PC-3 (cell line): ENCODE measurements around the gene ITK. TPM values are rescaled to one million over a fixed set of nuclear protein-coding genes. Genes with fewer than 3 reads are reported as not detected.

Source experiments
- ATAC-seq: fragments of 200-7000 bp; cut with Tn5 transposase; 2 replicates; pipeline ENCODE4 v1.9.1; 2020; ENCODE audit warnings: mild to moderate bottlenecking, moderate library complexity
- BruUV-seq: library from RNA; stranded (reverse); fragments of 400-500 nt; replicated peaks from 2 replicates; lab custom pipeline; 2021; lab: Mats Ljungman, UMichigan
- CTCF ChIA-PET: fragments of 300-600 bp; sonication (Branson Sonifier 250); formaldehyde crosslinking; loops from one replicate; lab custom pipeline; 2022; ENCODE audit warnings: antibody characterized with exemption; lab: Charles Lee
- POLR2A ChIA-PET: fragments of 300-600 bp; sonication (Branson Sonifier 250); formaldehyde crosslinking; loops from one replicate; lab custom pipeline; 2022; ENCODE audit warnings: antibody characterized with exemption; ENCODE audit not compliant: unreplicated experiment; lab: Charles Lee
- DNase-seq: peaks from one replicate; pipeline ENCODE4 v3.0.0-alpha.2; 2015
- H2AFZ ChIP-seq: fragments of 300-600 bp; sonication (generic); 2 replicates; pipeline ENCODE4 v1.6.0; 2016; ENCODE audit warnings: antibody characterized with exemption, low read length
- H3F3A ChIP-seq: fragments of 300-600 bp; sonication (generic); one replicate; pipeline ENCODE4 v1.6.0; 2017; ENCODE audit warnings: antibody characterized with exemption, low read length, control low read depth, mild to moderate bottlenecking; ENCODE audit not compliant: unreplicated experiment
- H3K27ac ChIP-seq: fragments of 300-600 bp; sonication (generic); 2 replicates; pipeline ENCODE4 v1.5.1; 2016; ENCODE audit warnings: mild to moderate bottlenecking, low read length
- H3K27me3 ChIP-seq: fragments of 300-600 bp; sonication (generic); 2 replicates; pipeline ENCODE4 v1.6.1; 2016; ENCODE audit warnings: low read length, mixed read lengths
- H3K36me3 ChIP-seq: fragments of 300-600 bp; sonication (generic); 2 replicates; pipeline ENCODE4 v1.6.1; 2016; ENCODE audit warnings: low read depth, mixed run types, low read length, mixed read lengths
- H3K4me1 ChIP-seq: fragments of 300-600 bp; sonication (generic); 2 replicates; pipeline ENCODE4 v1.5.1; 2016; ENCODE audit warnings: low read length; ENCODE audit not compliant: insufficient read depth
- H3K4me2 ChIP-seq: fragments of 300-600 bp; sonication (generic); 2 replicates; pipeline ENCODE4 v1.6.0; 2016; ENCODE audit warnings: low read length
- H3K4me3 ChIP-seq: fragments of 300-600 bp; sonication (generic); 2 replicates; pipeline ENCODE4 v1.5.1; 2016; ENCODE audit warnings: mild to moderate bottlenecking, low read length, mixed read lengths
- H3K79me2 ChIP-seq: fragments of 300-600 bp; sonication (generic); 2 replicates; pipeline ENCODE4 v1.6.1; 2017; ENCODE audit warnings: low read length, mixed read lengths
- H3K9ac ChIP-seq: fragments of 300-600 bp; sonication (generic); 2 replicates; pipeline ENCODE4 v1.6.0; 2016; ENCODE audit warnings: mild to moderate bottlenecking, low read length
- H3K9me2 ChIP-seq: fragments of 300-600 bp; sonication (generic); replicated peaks from 2 replicates; pipeline ENCODE4 v1.6.1; 2016; ENCODE audit warnings: mixed run types, low read length, mixed read lengths
- H3K9me3 ChIP-seq: fragments of 300-600 bp; sonication (generic); 2 replicates; pipeline ENCODE4 v1.6.1; 2016; ENCODE audit warnings: low read length, mixed read lengths
- H4K20me1 ChIP-seq: fragments of 300-600 bp; sonication (generic); 2 replicates; pipeline ENCODE4 v1.6.1; 2016; ENCODE audit warnings: low read length, mixed read lengths
- EZH2 ChIP-seq: fragments of 300-600 bp; sonication (generic); IDR thresholded peaks from one replicate; pipeline ENCODE4 v1.6.1; 2017; ENCODE audit warnings: antibody characterized with exemption, mild to moderate bottlenecking, low read length; ENCODE audit not compliant: unreplicated experiment
- EZH2phosphoT487 ChIP-seq: fragments of 300-600 bp; sonication (generic); IDR thresholded peaks from 2 replicates; pipeline ENCODE4 v1.6.1; 2018; ENCODE audit warnings: mild to moderate bottlenecking, antibody characterized with exemption, low read length, borderline replicate concordance
- intact Hi-C: fragments of 100-400 bp; cut with micrococcal nuclease; formaldehyde crosslinking; loops from 2 replicates; pipeline ENCODE4 v1.9.0; 2023
- total RNA-seq: library from RNA; depleted of rRNA; stranded (reverse); fragments of >200 nt; gene quantifications from 2 replicates; pipeline ENCODE4 v1.2.3, GENCODE V29; 2014
- TF ChIP-seq, protein P1 (sequence below): fragments of 300-600 bp; sonication (generic); conservative IDR thresholded peaks from 2 replicates; pipeline ENCODE4 v1.5.1; 2017; ENCODE audit warnings: antibody characterized with exemption, low read depth, mild to moderate bottlenecking, low read length

Gene ITK
- total RNA-seq, 1 experiment from 2014 or later = 0.69 TPM

DNA sequence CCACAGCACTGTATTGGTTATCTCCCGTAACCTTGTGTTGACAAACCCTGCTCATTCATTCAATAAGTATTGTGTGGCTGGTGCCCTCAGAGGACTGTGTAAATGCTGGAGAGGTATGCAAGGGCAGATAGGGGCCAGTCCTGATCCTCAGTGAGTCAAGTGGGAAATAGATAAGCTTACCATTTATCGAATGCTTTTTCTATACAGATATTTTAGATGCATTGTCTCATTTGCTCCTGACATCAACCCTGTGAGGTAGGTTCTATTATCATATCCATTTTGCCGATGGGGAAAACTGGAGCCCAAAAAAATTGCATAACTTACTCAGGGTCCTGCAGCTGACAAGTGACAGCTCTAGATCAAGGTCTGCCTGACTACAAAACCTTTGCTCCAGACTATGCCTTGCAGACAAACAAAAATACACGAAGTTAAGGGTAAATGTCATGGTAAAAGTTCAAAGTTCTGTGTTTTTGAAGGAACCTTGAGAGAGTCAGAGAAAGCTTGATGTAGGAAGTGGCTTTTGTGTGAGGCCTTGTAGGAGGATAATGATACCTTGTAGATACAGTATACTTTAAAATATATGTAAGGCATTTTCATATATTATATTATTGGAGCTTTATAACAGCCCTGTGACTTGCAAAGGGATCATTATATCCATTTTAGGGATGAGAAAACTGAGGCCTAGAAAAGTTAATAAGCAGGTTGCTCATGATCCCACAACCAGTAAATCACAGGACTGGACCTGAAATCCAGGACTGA, 107.9 kb downstream of the ITK start:
- no peak overlapping the region for H3K27ac ChIP-seq

DNA sequence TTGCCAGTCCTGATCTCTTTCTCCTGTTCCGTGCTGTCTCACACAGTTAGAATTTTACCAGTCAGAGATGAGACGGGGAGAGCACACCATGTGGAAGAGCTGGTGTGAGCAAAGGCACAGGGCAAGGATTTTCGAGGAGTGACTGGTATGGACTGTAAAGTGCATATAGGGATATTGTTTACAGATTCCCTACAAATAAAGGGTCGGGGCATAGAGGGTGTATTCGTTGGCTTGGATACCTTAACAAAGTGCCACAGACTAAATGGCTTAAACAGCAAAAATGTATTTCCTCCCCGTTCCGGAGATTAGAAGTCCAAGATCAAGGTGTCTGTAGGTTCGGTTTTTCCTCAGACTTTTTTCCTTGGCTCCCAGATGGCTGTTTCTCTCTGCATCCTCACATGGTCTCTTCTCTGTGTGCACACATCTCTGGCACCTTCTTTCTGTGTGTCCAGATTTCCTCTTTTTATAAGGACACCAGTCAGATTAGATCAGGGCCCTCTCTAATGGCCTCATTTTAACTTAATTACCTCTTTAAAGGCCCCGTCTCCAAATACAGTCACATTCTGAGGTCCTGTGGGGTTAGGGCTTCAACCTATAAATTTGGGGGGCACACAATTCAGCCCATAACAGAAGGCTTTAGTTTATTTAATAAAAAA, 108.7 kb downstream of the ITK start:
- no peaks in the 10 kb centered on the region for H3K4me1 ChIP-seq
- H3K9me2 ChIP-seq = no peaks in the 10 kb centered on the region
- H3K4me3 ChIP-seq = no peak overlapping the region
- H3K4me2 ChIP-seq = no peak overlapping the region
- H3K9ac ChIP-seq = no peak overlapping the region
- DNase-seq (no peak), ATAC-seq (no peak)
- H3K79me2 ChIP-seq = no peaks in the 10 kb centered on the region
- H2AFZ ChIP-seq = no peak overlapping the region
- H3K9me3 ChIP-seq = no peaks in the 10 kb centered on the region
- CTCF ChIA-PET = no interaction called here
- intact Hi-C loops = no loop called here
- H3K27ac ChIP-seq = no peak overlapping the region
- TF ChIP-seq EZH2phosphoT487 (no peak), EZH2 (no peak)
- TF ChIP-seq, protein P1, sequence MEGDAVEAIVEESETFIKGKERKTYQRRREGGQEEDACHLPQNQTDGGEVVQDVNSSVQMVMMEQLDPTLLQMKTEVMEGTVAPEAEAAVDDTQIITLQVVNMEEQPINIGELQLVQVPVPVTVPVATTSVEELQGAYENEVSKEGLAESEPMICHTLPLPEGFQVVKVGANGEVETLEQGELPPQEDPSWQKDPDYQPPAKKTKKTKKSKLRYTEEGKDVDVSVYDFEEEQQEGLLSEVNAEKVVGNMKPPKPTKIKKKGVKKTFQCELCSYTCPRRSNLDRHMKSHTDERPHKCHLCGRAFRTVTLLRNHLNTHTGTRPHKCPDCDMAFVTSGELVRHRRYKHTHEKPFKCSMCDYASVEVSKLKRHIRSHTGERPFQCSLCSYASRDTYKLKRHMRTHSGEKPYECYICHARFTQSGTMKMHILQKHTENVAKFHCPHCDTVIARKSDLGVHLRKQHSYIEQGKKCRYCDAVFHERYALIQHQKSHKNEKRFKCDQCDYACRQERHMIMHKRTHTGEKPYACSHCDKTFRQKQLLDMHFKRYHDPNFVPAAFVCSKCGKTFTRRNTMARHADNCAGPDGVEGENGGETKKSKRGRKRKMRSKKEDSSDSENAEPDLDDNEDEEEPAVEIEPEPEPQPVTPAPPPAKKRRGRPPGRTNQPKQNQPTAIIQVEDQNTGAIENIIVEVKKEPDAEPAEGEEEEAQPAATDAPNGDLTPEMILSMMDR = no peak
- no peaks in the 10 kb centered on the region for H3F3A ChIP-seq
- H4K20me1 ChIP-seq = no peaks in the 10 kb centered on the region
- POLR2A ChIA-PET = no interaction called here
- H3K36me3 ChIP-seq = no peaks in the 10 kb centered on the region
- BruUV-seq = no TSS peak
- H3K27me3 ChIP-seq = no peaks in the 10 kb centered on the region

More for the DNA sequence above, 107.9 kb downstream of the ITK start:
- H3F3A ChIP-seq = no peaks in the 10 kb centered on the region
- DNase-seq = no peak
- H3K36me3 ChIP-seq = no peaks in the 10 kb centered on the region
- no peak for TF ChIP-seq EZH2phosphoT487
- TF ChIP-seq EZH2 = no peak
- TF ChIP-seq, protein P1 = no peak
- no peaks in the 10 kb centered on the region for H3K9me3 ChIP-seq
- no peaks in the 10 kb centered on the region for H3K4me1 ChIP-seq
- ATAC-seq = no peak
- no peaks in the 10 kb centered on the region for H3K27me3 ChIP-seq
- no peak overlapping the region for H3K4me3 ChIP-seq
- no TSS peak for BruUV-seq
- H3K9me2 ChIP-seq = no peaks in the 10 kb centered on the region
- H3K79me2 ChIP-seq = no peaks in the 10 kb centered on the region
- no peak overlapping the region for H2AFZ ChIP-seq
- POLR2A ChIA-PET = no interaction called here
- H3K9ac ChIP-seq = no peak overlapping the region
- H4K20me1 ChIP-seq = no peaks in the 10 kb centered on the region
- intact Hi-C loops = no loop called here
- CTCF ChIA-PET = no interaction called here
- no peak overlapping the region for H3K4me2 ChIP-seq
